CD4-positive, alpha-beta T cell treated with Interleukin-10 for 1 hour (primary cell): ENCODE measurements around the gene ADAM15.

Experiments used
- DNase-seq: peaks from one replicate; pipeline ENCODE4 v3.0.0-alpha.2; 2020

The ADAM15 gene

GRCh38 chr1:155073377-155074242 lies 22.5 kb downstream of the ADAM15 start:
- DNase-seq: no peak

- DNase-seq: no peak
Measured at GRCh38 chr1:155075535-155075934, 24.4 kb downstream of the ADAM15 start.

- no peak for DNase-seq
Measured at GRCh38 chr1:155076371-155076770, 25.3 kb downstream of the ADAM15 start.

- no peak for DNase-seq
Measured at GRCh38 chr1:155077346-155077745, 26.2 kb downstream of the ADAM15 start.

- DNase-seq: no peak
Measured at GRCh38 chr1:155077758-155078445, 26.8 kb downstream of the ADAM15 start.

GRCh38 chr1:155078469-155079209 lies 27.5 kb downstream of the ADAM15 start, which contains the start of gene EFNA3:
Gene EFNA3, plus strand, starts transcription at chr1:155078837. Its CDS starts 105 bp downstream, at chr1:155078942.
- peak; percentile 76 for DNase-seq

GRCh38 chr1:155079210-155079486 lies 28.0 kb downstream of the ADAM15 start:
- DNase-seq: no peak

GRCh38 chr1:155079487-155080311 lies 28.6 kb downstream of the ADAM15 start:
- DNase-seq: no peak

- DNase-seq: peak; percentile 43
Measured at GRCh38 chr1:155080312-155081228, 29.5 kb downstream of the ADAM15 start.

- peak; percentile 41 for DNase-seq
Measured at GRCh38 chr1:155081472-155082300, 30.6 kb downstream of the ADAM15 start.

- DNase-seq: no peak
Measured at GRCh38 chr1:155082301-155083051, 31.4 kb downstream of the ADAM15 start.

GRCh38 chr1:155083052-155083541 lies 32.0 kb downstream of the ADAM15 start:
- no peak for DNase-seq

- peak; percentile 40 for DNase-seq
Measured at GRCh38 chr1:155083865-155084721, 33.0 kb downstream of the ADAM15 start.

GRCh38 chr1:155084722-155085503 lies 33.8 kb downstream of the ADAM15 start:
- DNase-seq: peak; percentile 93

- DNase-seq: peak; percentile 74
Measured at GRCh38 chr1:155085504-155086127, 34.5 kb downstream of the ADAM15 start.

- peak; percentile 83 for DNase-seq
Measured at GRCh38 chr1:155086128-155086741, 35.1 kb downstream of the ADAM15 start.
